Common myeloid progenitor, CD34-positive (primary cell): ENCODE results near the gene DOCK9.

Source experiments
- CTCF ChIA-PET: fragments of 350-600 bp; sonication (Branson Sonifier 250); formaldehyde crosslinking; loops from one replicate; lab custom pipeline; 2021; ENCODE audit warnings: antibody characterized with exemption; lab: Charles Lee
- POLR2A ChIA-PET: fragments of 350-600 bp; sonication (Branson Sonifier 250); formaldehyde crosslinking; loops from one replicate; lab custom pipeline; 2021; ENCODE audit warnings: antibody characterized with exemption; lab: Charles Lee
- DNase-seq, 3 donors: peaks; one replicate each; pipeline versions ENCODE4 v3.0.0 to v3.0.0-alpha.2; 2013
- H3K27ac ChIP-seq, 2 experiments: 1 replicate in 1 of 2; 2 replicates in 1 of 2; pipeline ENCODE4 v1.7.0; 2013; ENCODE audit warnings: inconsistent platforms in 2 of 2, low read length in 2 of 2, mild to moderate bottlenecking in 2 of 2, low read depth in 1 of 2, moderate library complexity in 1 of 2; ENCODE audit not compliant: severe bottlenecking in 2 of 2, insufficient read depth in 1 of 2, poor library complexity in 1 of 2
- H3K27me3 ChIP-seq, 5 experiments: replicated peaks in 2 of 5; 1 replicate in 3 of 5; 2 replicates in 2 of 5; pipeline versions ENCODE4 v1.6.1 to v1.7.0; 2013; ENCODE audit warnings: low read length in 4 of 5, mild to moderate bottlenecking in 2 of 5, moderate library complexity in 2 of 5, inconsistent platforms in 1 of 5; ENCODE audit not compliant: insufficient read depth in 5 of 5, control insufficient read depth in 4 of 5
- H3K36me3 ChIP-seq, 4 experiments: 1 replicate in 2 of 4; 2 replicates in 2 of 4; pipeline versions ENCODE4 v1.6.1 to v1.7.0; 2013; ENCODE audit warnings: low read length in 3 of 4, control low read depth in 1 of 4, mild to moderate bottlenecking in 1 of 4; ENCODE audit not compliant: control insufficient read depth in 4 of 4, insufficient read depth in 4 of 4
- H3K4me1 ChIP-seq, 4 experiments: 1 replicate in 3 of 4; 2 replicates in 1 of 4; pipeline versions ENCODE4 v1.6.1 to v1.7.1; 2013; ENCODE audit warnings: low read length in 3 of 4, mild to moderate bottlenecking in 3 of 4, control low read depth in 1 of 4, inconsistent platforms in 1 of 4, moderate library complexity in 1 of 4; ENCODE audit not compliant: control insufficient read depth in 4 of 4, insufficient read depth in 4 of 4; ENCODE audit errors: control extremely low read depth in 1 of 4
- H3K4me3 ChIP-seq, 7 experiments: 1 replicate in 4 of 7; 2 replicates in 3 of 7; pipeline versions ENCODE4 v1.5.1 to v1.7.0; 2013; ENCODE audit warnings: mild to moderate bottlenecking in 7 of 7, low read length in 6 of 7, moderate library complexity in 6 of 7, inconsistent platforms in 2 of 7, low read depth in 2 of 7, control low read depth in 1 of 7; ENCODE audit not compliant: insufficient read depth in 4 of 7, control insufficient read depth in 1 of 7; ENCODE audit errors: extremely low read depth in 1 of 7
- H3K9me3 ChIP-seq, 5 experiments: 1 replicate in 4 of 5; 2 replicates in 1 of 5; pipeline versions ENCODE4 v1.6.1 to v1.7.1; 2013; ENCODE audit warnings: low read length in 4 of 5, mild to moderate bottlenecking in 2 of 5, inconsistent platforms in 1 of 5, low read depth in 1 of 5, moderate library complexity in 1 of 5; ENCODE audit not compliant: control insufficient read depth in 4 of 5, insufficient read depth in 2 of 5; ENCODE audit errors: control extremely low read depth in 1 of 5
- WGBS: methylation state at CpG from one replicate; pipeline ENCODE4 v1.1.5; 2013; ENCODE audit not compliant: insufficient coverage; 5-methylcytosine and 5-hydroxymethylcytosine counted together

Gene DOCK9

DNA sequence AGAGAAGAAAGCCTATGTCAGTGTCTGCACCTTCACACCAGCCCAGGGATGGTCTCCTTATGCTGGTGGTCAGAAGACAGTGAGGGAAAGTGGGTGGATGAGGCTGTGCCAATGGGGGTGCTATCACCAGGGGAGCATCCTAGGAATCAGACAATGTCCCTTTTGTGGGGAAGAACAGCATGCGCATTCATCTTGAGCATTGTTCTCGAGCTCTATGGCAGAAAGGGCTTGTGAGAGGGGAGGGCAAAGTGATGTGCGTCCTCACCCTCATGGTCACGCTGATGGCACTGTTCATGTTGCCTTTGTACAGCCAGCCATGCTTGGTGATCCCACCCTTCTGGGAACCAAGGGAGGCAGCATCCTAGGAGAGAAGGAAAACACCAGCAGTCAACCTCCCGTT lies 56.1 kb downstream of the DOCK9 start:
- H3K27me3 ChIP-seq, result no peaks in the 10 kb centered on the region
- ChIA-PET CTCF (interaction anchor here (1.1 to 1.5 kb wide), 2 partner anchors 31 to 82 kb away, joined by 3 to 4 read pairs; no protein-coding TSS in a partner anchor), POLR2A (no interaction called here)
- no peak overlapping the region for H3K27ac ChIP-seq
- WGBS, result 96% methylated on average over 4 of the region's 5 CpGs
- H3K9me3 ChIP-seq, result no peaks in the 10 kb centered on the region
- H3K4me3 ChIP-seq, result no peak overlapping the region
- no peak for DNase-seq
- peaks cover 6 to 27% (median 15%) of the 10 kb centered on the region in 4 experiments for H3K4me1 ChIP-seq
- no peaks in the 10 kb centered on the region for H3K36me3 ChIP-seq

GRCh38 chr13:98921015-98921580 lies 56.8 kb downstream of the DOCK9 start:
- Histone ChIP-seq H3K27ac (no peak overlapping the region), H3K4me3 (no peak overlapping the region), H3K9me3 (no peaks in the 10 kb centered on the region), H3K4me1 (peaks cover 6 to 27% (median 17%) of the 10 kb centered on the region in 4 experiments), H3K27me3 (no peaks in the 10 kb centered on the region), H3K36me3 (no peaks in the 10 kb centered on the region)
- ChIA-PET POLR2A (interaction anchor here (0.6 kb wide), 1 partner anchor 570 kb away, joined by 3 read pairs; no protein-coding TSS in a partner anchor), CTCF (interaction anchor here (1.1 to 1.5 kb wide), 3 partner anchors 24 to 81 kb away, joined by 3 to 4 read pairs (median 3); no protein-coding TSS in a partner anchor)
- WGBS, result 94% methylated on average over 5 of the region's 5 CpGs
- no peak for DNase-seq

DNA sequence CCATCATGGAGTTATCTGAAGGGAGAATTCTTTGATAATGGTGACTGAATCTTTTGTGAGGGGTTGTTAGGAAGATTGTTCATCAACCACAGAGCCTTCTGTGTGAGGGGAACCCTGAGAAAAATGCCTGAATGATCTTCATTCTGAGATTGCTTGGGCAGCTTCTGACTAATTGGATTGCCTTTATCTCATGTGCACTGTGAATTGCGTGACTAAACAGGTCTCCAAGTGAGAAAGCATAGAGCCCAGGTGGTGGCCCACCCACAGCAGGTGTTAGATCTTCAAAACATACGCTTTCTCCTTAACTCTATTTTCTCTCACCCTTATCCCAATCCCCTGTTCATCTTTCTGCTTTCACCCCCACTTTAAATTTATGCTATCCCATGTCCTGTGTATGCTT lies 58.3 kb downstream of the DOCK9 start:
- Histone ChIP-seq H3K27me3 (no peaks in the 10 kb centered on the region), H3K36me3 (no peaks in the 10 kb centered on the region), H3K4me1 (peaks cover 6 to 27% (median 18%) of the 10 kb centered on the region in 4 experiments), H3K4me3 (no peak overlapping the region), H3K27ac (no peak overlapping the region), H3K9me3 (no peaks in the 10 kb centered on the region)
- ChIA-PET CTCF (interaction anchor here (0.6 to 1.9 kb wide), 7 partner anchors 9 to 111 kb away, joined by 3 to 6 read pairs (median 3); no protein-coding TSS in a partner anchor), POLR2A (no interaction called here)
- 80% methylated on average over 1 of the region's 2 CpGs for WGBS
- no peak for DNase-seq

GRCh38 chr13:98918771-98919170 lies 59.1 kb downstream of the DOCK9 start:
- Histone ChIP-seq H3K4me1 (peaks cover 10 to 32% (median 21%) of the 10 kb centered on the region in 4 experiments), H3K27ac (no peak overlapping the region), H3K36me3 (no peaks in the 10 kb centered on the region), H3K9me3 (no peaks in the 10 kb centered on the region), H3K4me3 (peak overlapping the region in 1 of 7 experiments; percentile 36), H3K27me3 (no peaks in the 10 kb centered on the region)
- POLR2A ChIA-PET, result no interaction called here
- peak; percentile 39 to 83 (median 78) for DNase-seq
- WGBS, result 0% methylated on average over 2 of the region's 4 CpGs
- CTCF ChIA-PET, result interaction anchor here (0.6 to 1.9 kb wide), 8 partner anchors 8 to 115 kb away, joined by 3 to 6 read pairs (median 3); no protein-coding TSS in a partner anchor

DNA sequence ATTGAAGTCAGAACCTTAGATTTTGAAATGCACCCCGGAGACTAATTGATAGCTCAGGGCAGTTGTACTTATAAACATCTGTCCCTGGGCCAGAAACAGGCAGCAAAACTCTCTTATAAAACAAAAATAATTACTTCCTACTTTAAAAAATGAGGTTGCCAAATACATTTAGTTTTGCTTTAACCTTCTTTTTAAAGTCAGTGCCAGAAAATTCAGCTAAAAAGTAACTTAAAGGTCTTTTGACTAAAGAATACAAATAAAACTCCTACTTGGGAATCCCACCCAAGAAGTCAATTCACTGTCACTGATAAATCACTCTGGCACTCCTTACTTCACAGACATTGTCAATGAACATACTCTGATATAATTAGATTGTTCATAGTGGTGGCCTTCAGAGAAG lies 60.7 kb downstream of the DOCK9 start:
- Histone ChIP-seq H3K9me3 (no peaks in the 10 kb centered on the region), H3K4me1 (peaks cover 10 to 37% (median 23%) of the 10 kb centered on the region in 4 experiments), H3K36me3 (no peaks in the 10 kb centered on the region), H3K27me3 (no peaks in the 10 kb centered on the region), H3K4me3 (no peak overlapping the region), H3K27ac (no peak overlapping the region)
- 67% methylated on average over 1 of the region's 1 CpG for WGBS
- ChIA-PET CTCF (no interaction called here), POLR2A (no interaction called here)
- DNase-seq, result peak in 2 of 3 donors; percentile 30 to 45

DNA sequence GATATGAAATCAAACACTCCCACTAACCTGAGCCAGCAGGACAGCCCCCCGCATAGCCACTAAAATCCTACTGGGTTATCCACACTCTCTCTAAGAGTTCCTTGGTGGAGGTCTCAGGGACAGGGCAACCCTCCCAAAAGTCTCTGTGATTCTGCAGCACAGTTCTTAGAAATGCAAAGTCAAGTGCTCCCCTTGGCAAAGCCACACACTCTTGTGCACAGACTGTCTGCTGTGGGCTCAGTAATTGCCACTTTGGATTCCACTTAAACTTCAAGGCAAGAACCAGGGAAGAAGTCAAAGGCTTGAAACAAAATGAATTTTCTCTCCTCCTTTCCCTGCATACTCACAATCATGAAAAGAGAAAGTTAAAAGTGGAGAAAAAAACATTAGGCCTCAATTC lies 61.5 kb downstream of the DOCK9 start:
- ChIA-PET CTCF (no interaction called here), POLR2A (no interaction called here)
- Histone ChIP-seq H3K36me3 (no peaks in the 10 kb centered on the region), H3K27me3 (no peaks in the 10 kb centered on the region), H3K9me3 (no peaks in the 10 kb centered on the region), H3K4me1 (peaks cover 10 to 37% (median 23%) of the 10 kb centered on the region in 4 experiments), H3K4me3 (no peak overlapping the region), H3K27ac (no peak overlapping the region)
- no peak for DNase-seq
- 100% methylated on average over 1 of the region's 1 CpG for WGBS

- CTCF ChIA-PET, result interaction anchor here (1.6 kb wide), 1 partner anchor 13 kb away, joined by 3 read pairs; no protein-coding TSS in a partner anchor
- peaks cover 11 to 38% (median 25%) of the 10 kb centered on the region in 4 experiments for H3K4me1 ChIP-seq
Measured at GRCh38 chr13:98915981-98916380, 61.9 kb downstream of the DOCK9 start.

More at GRCh38 chr13:98915981-98916380, 61.9 kb downstream of the DOCK9 start:
- POLR2A ChIA-PET, result no interaction called here
- no peak for DNase-seq
- Histone ChIP-seq H3K36me3 (no peaks in the 10 kb centered on the region), H3K4me3 (no peak overlapping the region), H3K9me3 (no peaks in the 10 kb centered on the region), H3K27me3 (no peaks in the 10 kb centered on the region), H3K27ac (no peak overlapping the region)
- 97% methylated on average over 5 of the region's 5 CpGs for whole genome bisulfite sequencing
